ENCODE data around the gene CEP295NL.
"Not testable (repeated sequence)": the region's sequence is repeated elsewhere in the genome, so short reads cannot be mapped to it uniquely, and the experiment has no call there.

CEP295NL gene

DNA sequence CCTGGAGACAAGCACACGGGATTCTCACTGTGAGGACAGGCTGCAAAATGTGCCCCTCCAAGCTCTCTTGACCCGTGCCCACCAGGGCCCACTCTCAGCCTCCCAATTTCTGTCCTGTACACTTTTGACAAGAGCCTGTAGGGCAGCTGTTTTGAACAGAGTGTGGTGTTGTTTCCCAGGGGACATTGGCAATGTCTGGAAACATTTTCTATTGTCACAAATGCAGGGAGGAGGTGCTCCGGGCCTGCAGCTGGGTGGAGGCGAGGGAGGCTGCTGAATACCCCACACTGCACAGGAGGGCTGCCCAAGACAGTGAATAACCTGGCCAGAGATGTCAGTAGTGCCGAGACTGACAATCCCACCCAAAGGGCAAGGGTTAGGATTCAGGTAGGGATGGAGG is 10.5 kb downstream of the CEP295NL start:
- ChIA-PET CTCF (interaction anchor here (0.6 to 1.1 kb wide), 2 partner anchors 13 to 79 kb away, joined by 3 read pairs; no protein-coding TSS in a partner anchor), POLR2A (no interaction called here)
- no peak for DNase-seq (ENCODE audit: extremely low spot score)
- no peak for TF ChIP-seq L3MBTL2 (conservative IDR thresholded peaks at IDR 0.05)
- no peak for TF ChIP-seq ELF4 (IDR thresholded peaks at IDR 0.05)
- no peak for TF ChIP-seq FOXA1 (IDR thresholded peaks at IDR 0.05)
- TF ChIP-seq HDGF (IDR thresholded peaks at IDR 0.05; ENCODE audit: borderline replicate concordance) = no peak
- no peak for TF ChIP-seq NFRKB (IDR thresholded peaks at IDR 0.05)
- TF ChIP-seq CTBP1 (IDR thresholded peaks at IDR 0.05; ENCODE audit: borderline replicate concordance) = no peak

DNA sequence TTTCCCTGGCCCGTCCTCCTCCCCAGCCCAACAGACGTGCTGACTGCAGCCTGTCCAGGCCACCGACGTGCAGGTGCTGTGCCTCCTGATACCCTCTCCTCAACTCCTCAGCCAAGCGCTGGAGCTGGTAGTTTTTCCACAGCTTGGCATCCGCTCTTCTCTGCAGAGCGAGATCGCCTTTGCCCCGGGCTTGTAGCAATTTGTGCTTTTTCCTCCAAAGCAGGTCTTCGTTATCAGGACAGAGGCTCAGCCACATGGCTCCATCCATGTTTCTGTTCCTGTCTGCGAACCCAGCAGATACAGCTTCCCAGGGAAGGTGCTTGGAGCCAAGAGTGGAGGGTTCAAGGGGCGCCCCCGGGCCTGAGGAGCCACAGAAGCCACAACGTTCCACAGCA is 10.9 kb downstream of the CEP295NL start:
- TF ChIP-seq HDGF (IDR thresholded peaks at IDR 0.05; ENCODE audit: borderline replicate concordance) = no peak
- ChIA-PET CTCF (interaction anchor here (0.6 to 1.1 kb wide), 2 partner anchors 13 to 80 kb away, joined by 3 read pairs; no protein-coding TSS in a partner anchor), POLR2A (no interaction called here)
- DNase-seq (ENCODE audit: extremely low spot score) = no peak

DNA sequence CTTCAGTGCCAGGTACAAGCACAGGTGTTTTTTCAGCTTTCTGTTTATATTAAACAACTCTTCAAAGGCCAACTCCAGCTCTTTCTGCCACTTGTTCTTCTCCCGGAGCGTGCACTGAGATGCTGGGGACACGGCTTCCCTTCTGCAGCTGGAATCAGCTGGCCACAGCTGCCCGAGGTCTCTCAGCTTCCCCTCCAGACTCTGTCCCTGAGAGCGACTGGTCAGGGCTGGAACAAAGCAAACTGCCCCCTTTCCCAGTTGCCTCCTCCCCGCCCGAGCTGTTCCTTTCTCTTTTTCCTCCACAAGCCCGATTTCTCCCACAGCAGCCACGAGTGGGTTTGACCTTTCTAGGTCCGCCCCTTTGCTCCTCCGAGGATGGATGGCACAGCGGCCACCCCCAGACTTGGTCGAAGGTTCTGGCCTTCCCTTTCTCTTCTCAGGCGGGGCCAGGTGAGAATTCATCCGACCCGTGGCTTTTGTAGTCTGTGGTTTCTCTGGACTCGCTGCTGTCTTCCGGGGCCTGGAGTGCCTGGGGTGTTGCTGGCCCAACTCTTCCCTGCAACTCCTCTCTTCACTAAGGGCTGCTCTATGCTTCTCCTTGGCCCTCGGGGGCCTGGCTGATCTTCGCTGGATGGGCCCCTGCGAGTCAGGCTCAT is 11.5 kb downstream of the CEP295NL start:
- no peak for DNase-seq (ENCODE audit: extremely low spot score)
- ChIA-PET POLR2A (no interaction called here), CTCF (interaction anchor here (1.1 kb wide), 1 partner anchor 80 kb away, joined by 3 read pairs; no protein-coding TSS in a partner anchor)
- TF ChIP-seq LEF1 (IDR thresholded peaks at IDR 0.05; ENCODE audit: borderline replicate concordance) = no peak
- no peak for TF ChIP-seq FOXM1 (IDR thresholded peaks at IDR 0.05; ENCODE audit: borderline replicate concordance)

DNA sequence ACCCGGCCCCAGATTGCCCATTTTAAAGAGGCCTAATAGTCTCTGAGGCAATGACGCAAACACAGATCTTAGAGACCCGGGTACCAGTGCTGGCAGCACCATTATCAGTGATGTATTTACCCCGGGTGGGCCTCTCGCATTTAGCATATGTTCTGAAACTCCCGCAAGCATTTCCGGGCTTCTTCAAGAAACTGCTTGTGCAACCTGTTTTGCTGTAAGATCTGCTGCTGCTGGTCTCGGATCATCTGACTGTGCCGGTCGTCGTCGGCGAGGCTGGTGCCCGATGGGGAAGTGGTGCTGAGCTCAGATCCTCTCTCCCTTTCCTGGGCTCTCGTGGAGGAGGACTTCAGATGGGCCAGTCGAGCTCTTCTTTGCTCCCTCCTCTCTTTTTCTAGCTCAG is 12.5 kb downstream of the CEP295NL start:
- ChIA-PET CTCF (interaction anchor here (0.8 kb wide), 1 partner anchor 12 kb away, joined by 3 read pairs; no protein-coding TSS in a partner anchor), POLR2A (no interaction called here)
- DNase-seq (ENCODE audit: extremely low spot score) = no peak
- TF ChIP-seq NFRKB (IDR thresholded peaks at IDR 0.05) (no peak), L3MBTL2 (conservative IDR thresholded peaks at IDR 0.05) (no peak), ELF4 (IDR thresholded peaks at IDR 0.05) (no peak), FOXA1 (IDR thresholded peaks at IDR 0.05) (no peak), LEF1 (IDR thresholded peaks at IDR 0.05; ENCODE audit: borderline replicate concordance) (no peak), FOXM1 (IDR thresholded peaks at IDR 0.05; ENCODE audit: borderline replicate concordance) (no peak), BHLHE40 (IDR thresholded peaks at IDR 0.05; ENCODE audit: borderline replicate concordance) (no peak)

DNA sequence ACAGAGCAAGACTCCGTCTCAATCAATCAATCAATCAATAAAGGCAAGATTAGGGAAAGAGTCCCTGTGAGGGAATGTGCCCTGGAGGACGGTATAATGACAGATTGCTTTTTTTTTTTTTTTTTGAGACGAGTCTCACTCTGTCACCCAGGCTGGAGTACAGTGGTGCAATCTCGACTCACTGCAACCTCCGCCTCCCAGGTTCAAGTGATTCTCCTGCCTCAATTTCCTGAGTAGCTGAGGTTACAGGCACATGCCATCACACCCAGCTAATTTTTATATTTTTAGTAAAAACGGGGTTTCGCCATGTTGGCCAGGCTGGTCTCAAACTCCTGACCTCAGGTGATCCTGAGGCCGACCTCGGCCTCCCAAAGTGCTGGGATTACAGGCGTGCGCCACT is 12.9 kb downstream of the CEP295NL start:
- DNase-seq (ENCODE audit: extremely low spot score); POLR2A ChIA-PET: not testable (repeated sequence)
- CTCF ChIA-PET = interaction anchor here (0.8 kb wide), 1 partner anchor 12 kb away, joined by 3 read pairs; no protein-coding TSS in a partner anchor

DNA sequence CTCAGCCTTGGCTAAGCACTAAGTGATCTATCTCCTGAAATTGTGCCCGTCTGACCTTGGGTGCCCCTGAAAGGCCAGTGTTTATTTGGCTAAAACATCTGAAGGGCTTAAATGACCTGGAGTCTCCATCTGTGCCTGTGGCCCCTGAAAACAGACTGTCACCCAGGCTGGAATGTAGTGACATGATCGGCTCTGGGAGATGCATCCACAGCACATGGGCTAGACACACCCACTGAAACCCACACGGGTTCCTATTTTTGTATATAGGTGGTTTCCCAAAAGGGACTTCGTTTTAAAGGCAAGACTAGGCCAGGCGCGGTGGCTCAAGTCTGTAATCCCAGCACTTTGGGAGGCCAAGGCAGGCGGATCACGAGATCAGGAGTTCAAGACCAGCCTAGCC is 13.5 kb downstream of the CEP295NL start:
- TF ChIP-seq L3MBTL2 (conservative IDR thresholded peaks at IDR 0.05) (no peak), FOXM1 (IDR thresholded peaks at IDR 0.05; ENCODE audit: borderline replicate concordance) (no peak), FOXA1 (IDR thresholded peaks at IDR 0.05) (no peak), TARDBP (IDR thresholded peaks at IDR 0.05) (no peak), BHLHE40 (IDR thresholded peaks at IDR 0.05; ENCODE audit: borderline replicate concordance) (no peak)
- CTCF ChIA-PET = no interaction called here
- DNase-seq (ENCODE audit: extremely low spot score) = no peak
- POLR2A ChIA-PET = no interaction called here

DNA sequence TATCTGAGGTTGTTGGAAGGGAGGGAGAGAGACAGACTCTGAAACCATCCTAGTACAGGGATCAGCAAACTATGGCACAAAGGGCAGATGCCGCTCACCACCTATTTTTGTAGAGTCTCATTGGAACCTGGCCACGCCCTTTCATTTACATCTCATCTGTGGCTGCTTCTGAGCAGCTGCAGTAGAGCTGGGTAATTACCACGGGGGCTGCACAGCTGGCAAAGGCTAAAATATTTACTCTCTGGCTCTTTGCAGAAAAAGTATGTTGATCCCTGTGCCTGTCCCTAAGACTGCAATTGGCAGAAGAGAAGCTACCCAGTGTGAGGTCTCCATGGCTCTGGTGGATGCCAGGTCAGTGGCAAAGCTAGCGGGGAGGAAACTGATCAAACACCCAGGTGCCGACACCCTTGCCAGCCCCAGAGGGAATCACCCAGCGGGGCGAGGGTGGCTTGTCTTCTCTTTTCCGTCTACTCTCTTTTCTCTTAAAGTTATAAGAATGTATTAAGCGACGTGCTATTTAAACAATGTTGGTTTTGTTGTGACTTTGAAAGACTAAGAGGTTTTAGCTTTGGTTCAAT is 14.0 kb downstream of the CEP295NL start:
- ChIA-PET CTCF (no interaction called here), POLR2A (no interaction called here)

DNA sequence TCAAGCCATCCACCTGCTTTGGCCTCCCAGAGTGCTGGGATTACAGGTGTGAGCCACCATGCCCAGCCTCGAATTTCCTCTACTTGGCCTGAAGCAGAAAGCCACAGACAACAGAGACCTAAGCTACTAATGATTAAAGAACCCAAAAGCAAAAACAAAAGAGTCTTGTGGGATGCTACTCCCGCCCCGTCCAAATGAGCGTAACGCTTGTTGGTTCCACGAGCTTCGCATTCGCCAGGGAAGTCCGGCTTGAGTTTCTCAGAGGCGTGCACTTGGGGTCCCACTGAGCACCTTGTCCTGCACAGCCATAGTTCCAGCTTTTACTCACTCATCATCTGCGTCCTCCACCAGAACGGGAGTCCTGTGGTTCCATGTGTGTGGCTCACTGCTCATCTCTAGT is 16.0 kb downstream of the CEP295NL start:
- TF ChIP-seq LEF1 (IDR thresholded peaks at IDR 0.05; ENCODE audit: borderline replicate concordance) (no peak), SUZ12 (IDR thresholded peaks at IDR 0.05) (no peak), ELF4 (IDR thresholded peaks at IDR 0.05) (no peak), HDGF (IDR thresholded peaks at IDR 0.05; ENCODE audit: borderline replicate concordance) (no peak), FOXA1 (IDR thresholded peaks at IDR 0.05) (no peak), SP1 (IDR thresholded peaks at IDR 0.05) (no peak), L3MBTL2 (conservative IDR thresholded peaks at IDR 0.05) (no peak), BHLHE40 (IDR thresholded peaks at IDR 0.05; ENCODE audit: borderline replicate concordance) (no peak), NFRKB (IDR thresholded peaks at IDR 0.05) (no peak), ZNF384 (IDR thresholded peaks at IDR 0.05) (no peak), FOXM1 (IDR thresholded peaks at IDR 0.05; ENCODE audit: borderline replicate concordance) (no peak), CTBP1 (IDR thresholded peaks at IDR 0.05; ENCODE audit: borderline replicate concordance) (no peak), ARNT (IDR thresholded peaks at IDR 0.05) (no peak), FOXK2 (IDR thresholded peaks at IDR 0.05) (no peak), TARDBP (IDR thresholded peaks at IDR 0.05) (no peak)
- TF ChIP-seq, protein P1, sequence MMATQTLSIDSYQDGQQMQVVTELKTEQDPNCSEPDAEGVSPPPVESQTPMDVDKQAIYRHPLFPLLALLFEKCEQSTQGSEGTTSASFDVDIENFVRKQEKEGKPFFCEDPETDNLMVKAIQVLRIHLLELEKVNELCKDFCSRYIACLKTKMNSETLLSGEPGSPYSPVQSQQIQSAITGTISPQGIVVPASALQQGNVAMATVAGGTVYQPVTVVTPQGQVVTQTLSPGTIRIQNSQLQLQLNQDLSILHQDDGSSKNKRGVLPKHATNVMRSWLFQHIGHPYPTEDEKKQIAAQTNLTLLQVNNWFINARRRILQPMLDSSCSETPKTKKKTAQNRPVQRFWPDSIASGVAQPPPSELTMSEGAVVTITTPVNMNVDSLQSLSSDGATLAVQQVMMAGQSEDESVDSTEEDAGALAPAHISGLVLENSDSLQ (IDR thresholded peaks at IDR 0.05) = no peak
- CTCF ChIA-PET = no interaction called here
- POLR2A ChIA-PET = interaction anchor here (1.6 kb wide), 1 partner anchor 9 kb away, joined by 4 read pairs; no protein-coding TSS in a partner anchor
- no peak for DNase-seq (ENCODE audit: extremely low spot score)

More for the DNA sequence above, 14.0 kb downstream of the CEP295NL start:
- TF ChIP-seq FOXM1 (IDR thresholded peaks at IDR 0.05; ENCODE audit: borderline replicate concordance) (no peak), SUZ12 (IDR thresholded peaks at IDR 0.05) (no peak), ELF4 (IDR thresholded peaks at IDR 0.05) (no peak), ARNT (IDR thresholded peaks at IDR 0.05) (no peak), NFRKB (IDR thresholded peaks at IDR 0.05) (no peak), ZNF384 (IDR thresholded peaks at IDR 0.05) (no peak), FOXK2 (IDR thresholded peaks at IDR 0.05) (no peak), FOXA1 (IDR thresholded peaks at IDR 0.05) (no peak), CTBP1 (IDR thresholded peaks at IDR 0.05; ENCODE audit: borderline replicate concordance) (no peak), HDGF (IDR thresholded peaks at IDR 0.05; ENCODE audit: borderline replicate concordance) (no peak), LEF1 (IDR thresholded peaks at IDR 0.05; ENCODE audit: borderline replicate concordance) (no peak), BHLHE40 (IDR thresholded peaks at IDR 0.05; ENCODE audit: borderline replicate concordance) (no peak), SP1 (IDR thresholded peaks at IDR 0.05) (no peak), TARDBP (IDR thresholded peaks at IDR 0.05) (no peak)
- TF ChIP-seq, protein P1 (IDR thresholded peaks at IDR 0.05) = no peak
- DNase-seq (ENCODE audit: extremely low spot score) = no peak
